GM12892 (cell line): Measurements from ENCODE around the gene PREX1.

Experiments used
- POLR2A ChIP-seq: IDR thresholded peaks from 2 replicates; pipeline ENCODE4 v1.6.1; 2011; ENCODE audit warnings: low read depth, low read length, control low read depth
- POLR2AphosphoS5 ChIP-seq: IDR thresholded peaks from 2 replicates; pipeline ENCODE4 v1.6.1; 2011; ENCODE audit warnings: low read depth, low read length, control low read depth

DNA sequence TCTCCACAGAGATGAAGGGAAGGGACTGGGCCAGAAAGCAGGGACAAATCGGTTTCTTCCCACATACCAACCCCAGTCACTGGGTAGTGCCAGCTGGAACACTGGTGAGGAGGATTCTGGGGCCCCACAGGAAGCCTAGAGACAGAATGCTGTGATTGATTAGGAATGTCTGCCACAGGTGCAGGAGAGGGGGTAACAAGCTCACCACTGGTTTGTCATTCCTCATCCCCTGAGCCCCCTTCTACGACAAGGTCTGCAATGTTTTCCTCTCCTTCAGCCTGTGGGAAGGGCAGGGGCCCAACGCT is 89.8 kb downstream of the PREX1 start:
- no peak for TF ChIP-seq POLR2AphosphoS5
- no peak for TF ChIP-seq POLR2A
